AG04450 (cell line): ENCODE data around the gene RIC3. TPM values are rescaled to one million over a fixed set of nuclear protein-coding genes. Genes with fewer than 3 reads are reported as not detected.

ENCODE experiments used
- CTCF ChIA-PET: fragments of 300-600, 350-600 bp; formaldehyde crosslinking; extraction: SDS; loops from one replicate; lab custom pipeline; 2022; ENCODE audit warnings: antibody characterized with exemption, inconsistent platforms; lab: Charles Lee
- POLR2A ChIA-PET: fragments of 350-600 bp; formaldehyde crosslinking; extraction: SDS; loops from one replicate; lab custom pipeline; 2021; ENCODE audit warnings: antibody characterized with exemption, inconsistent platforms; lab: Yijun Ruan, JAX
- DNase-seq: peaks from one replicate; pipeline ENCODE4 v3.0.0-alpha.2; 2011; ENCODE audit warnings: low read depth, low spot score
- H3K27ac ChIP-seq: one replicate; pipeline ENCODE4 v1.5.1; 2012; ENCODE audit warnings: low read depth, low read length, control low read depth
- H3K27me3 ChIP-seq: one replicate; pipeline ENCODE4 v1.6.0; 2012; ENCODE audit warnings: low read length; ENCODE audit not compliant: control insufficient read depth, insufficient read depth
- H3K4me3 ChIP-seq: 2 replicates; pipeline ENCODE4 v1.5.1; 2011; ENCODE audit warnings: mild to moderate bottlenecking, low read depth, low read length, control low read depth
- H3K9me3 ChIP-seq: 2 replicates; pipeline ENCODE4 v1.5.1; 2012; ENCODE audit warnings: low read length; ENCODE audit not compliant: control insufficient read depth, insufficient read depth
- polyA plus RNA-seq: library from polyadenylated mRNA; depleted of rRNA; stranded (reverse); fragments of >200 nt; gene quantifications from 2 replicates; pipeline ENCODE4 v1.2.3, GENCODE V29; 2011
- TF ChIP-seq, protein P1 (sequence below): IDR thresholded peaks from 2 replicates; pipeline ENCODE4 v1.5.1; 2011; ENCODE audit warnings: low read depth, low read length, control low read depth, inconsistent platforms

RIC3 gene
- polyA plus RNA-seq, 1 experiment = not detected

DNA sequence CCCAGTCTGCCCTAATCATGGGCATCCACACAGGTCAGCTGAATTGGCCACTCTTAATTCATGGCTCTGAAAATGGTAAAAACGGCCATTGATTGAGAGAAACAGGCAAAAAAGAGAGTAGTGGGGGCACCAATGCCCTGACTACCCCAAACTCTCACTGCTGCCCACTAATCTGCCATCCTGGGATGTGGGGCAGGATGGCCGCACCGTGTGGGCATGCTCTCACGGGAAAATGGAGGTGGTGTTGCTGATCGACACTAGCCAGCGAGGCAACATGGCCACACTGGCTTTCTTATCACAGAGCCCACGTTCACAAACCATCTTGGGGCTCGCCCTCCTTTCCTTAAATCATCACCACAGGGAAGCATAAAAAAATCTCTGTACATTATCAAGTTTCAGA lies 99.1 kb downstream of the RIC3 start:
- no peak for DNase-seq
- TF ChIP-seq, protein P1, sequence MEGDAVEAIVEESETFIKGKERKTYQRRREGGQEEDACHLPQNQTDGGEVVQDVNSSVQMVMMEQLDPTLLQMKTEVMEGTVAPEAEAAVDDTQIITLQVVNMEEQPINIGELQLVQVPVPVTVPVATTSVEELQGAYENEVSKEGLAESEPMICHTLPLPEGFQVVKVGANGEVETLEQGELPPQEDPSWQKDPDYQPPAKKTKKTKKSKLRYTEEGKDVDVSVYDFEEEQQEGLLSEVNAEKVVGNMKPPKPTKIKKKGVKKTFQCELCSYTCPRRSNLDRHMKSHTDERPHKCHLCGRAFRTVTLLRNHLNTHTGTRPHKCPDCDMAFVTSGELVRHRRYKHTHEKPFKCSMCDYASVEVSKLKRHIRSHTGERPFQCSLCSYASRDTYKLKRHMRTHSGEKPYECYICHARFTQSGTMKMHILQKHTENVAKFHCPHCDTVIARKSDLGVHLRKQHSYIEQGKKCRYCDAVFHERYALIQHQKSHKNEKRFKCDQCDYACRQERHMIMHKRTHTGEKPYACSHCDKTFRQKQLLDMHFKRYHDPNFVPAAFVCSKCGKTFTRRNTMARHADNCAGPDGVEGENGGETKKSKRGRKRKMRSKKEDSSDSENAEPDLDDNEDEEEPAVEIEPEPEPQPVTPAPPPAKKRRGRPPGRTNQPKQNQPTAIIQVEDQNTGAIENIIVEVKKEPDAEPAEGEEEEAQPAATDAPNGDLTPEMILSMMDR = no peak
- Histone ChIP-seq H3K9me3 (no peaks in the 10 kb centered on the region), H3K27me3 (peaks cover 4% of the 10 kb centered on the region), H3K4me3 (no peak overlapping the region), H3K27ac (no peak overlapping the region)
- ChIA-PET POLR2A (no interaction called here), CTCF (interaction anchor here (1.0 to 4.8 kb wide), 2 partner anchors 37 to 64 kb away, joined by 4 to 23 read pairs; no protein-coding TSS in a partner anchor)

DNA sequence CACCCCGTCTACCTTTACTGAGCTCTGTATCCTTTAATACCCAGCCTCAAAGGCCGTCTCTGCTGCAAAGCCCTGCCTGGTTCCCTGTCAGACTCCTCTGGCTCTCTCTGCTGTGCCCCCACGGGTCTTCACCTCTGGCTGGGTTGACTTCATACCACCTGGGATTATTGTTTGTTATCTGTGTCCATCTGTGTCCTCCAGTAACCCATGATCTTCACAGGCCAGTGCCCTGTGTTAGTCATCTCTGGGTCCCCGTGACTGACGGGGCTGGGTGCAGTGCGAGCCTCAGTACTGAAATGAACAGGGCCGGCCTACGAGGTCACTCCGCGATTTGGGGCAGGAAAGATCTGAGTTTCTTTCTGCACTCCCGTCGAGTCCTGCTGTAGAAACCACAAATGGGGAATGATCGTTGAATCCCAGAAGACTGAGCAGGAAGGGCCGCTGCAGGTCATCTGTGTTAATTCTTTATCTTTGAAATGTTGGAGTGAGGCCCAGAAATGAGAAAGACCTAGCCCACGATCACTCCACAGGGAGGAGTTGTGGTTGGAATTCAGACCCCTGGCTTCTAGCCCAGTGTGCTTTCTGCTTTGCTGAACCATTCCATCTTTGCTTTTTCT lies 100.1 kb downstream of the RIC3 start:
- H3K27ac ChIP-seq = peak overlapping the region; percentile 61
- TF ChIP-seq, protein P1 = no peak
- H3K4me3 ChIP-seq = no peak overlapping the region; the same call in 1 of the 2 replicates
- H3K9me3 ChIP-seq = no peaks in the 10 kb centered on the region
- peaks cover 6% of the 10 kb centered on the region for H3K27me3 ChIP-seq
- CTCF ChIA-PET = interaction anchor here (2.5 to 4.8 kb wide), 3 partner anchors 31 to 62 kb away, joined by 13 to 23 read pairs (median 14); no protein-coding TSS in a partner anchor
- peak; percentile 74 for DNase-seq
- POLR2A ChIA-PET = no interaction called here

DNA sequence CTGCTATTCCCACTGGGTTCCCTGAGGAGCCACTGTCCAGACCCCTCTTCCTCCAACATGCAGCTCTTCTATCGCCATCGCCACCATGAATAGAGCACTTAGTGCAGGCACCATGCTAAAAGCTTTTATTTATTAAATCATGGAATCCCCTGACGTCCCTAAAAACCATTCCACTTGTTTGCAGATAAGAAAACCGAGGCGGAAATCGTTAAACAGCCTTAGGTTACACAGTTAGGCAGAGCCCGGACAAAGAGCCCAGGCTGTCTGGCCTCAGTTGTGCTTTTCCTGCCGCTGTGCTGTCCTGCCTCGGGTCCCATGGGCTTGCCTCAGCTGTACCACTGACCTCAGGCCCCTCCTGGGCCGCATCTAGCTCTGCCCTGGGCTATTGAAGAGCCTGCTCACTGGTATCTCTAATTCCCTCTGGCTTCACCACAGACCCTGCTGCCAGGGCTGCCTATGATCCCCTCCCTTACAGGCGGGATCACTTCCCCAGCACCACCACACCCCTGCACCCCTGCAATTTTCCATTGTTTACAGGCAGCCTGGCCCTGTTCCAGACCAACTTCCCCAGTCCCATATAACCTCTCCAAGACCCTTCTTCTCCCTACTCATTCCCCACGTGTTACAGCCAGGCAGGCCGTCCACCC lies 100.8 kb downstream of the RIC3 start:
- Histone ChIP-seq H3K27ac (peak overlapping the region; percentile 61), H3K9me3 (no peaks in the 10 kb centered on the region), H3K27me3 (peaks cover 6% of the 10 kb centered on the region), H3K4me3 (no peak overlapping the region)
- ChIA-PET CTCF (interaction anchor here (0.9 to 4.8 kb wide), 6 partner anchors 23 to 163 kb away, joined by 3 to 23 read pairs (median 11); no protein-coding TSS in a partner anchor), POLR2A (no interaction called here)
- TF ChIP-seq, protein P1 = no peak
- DNase-seq = no peak

DNA sequence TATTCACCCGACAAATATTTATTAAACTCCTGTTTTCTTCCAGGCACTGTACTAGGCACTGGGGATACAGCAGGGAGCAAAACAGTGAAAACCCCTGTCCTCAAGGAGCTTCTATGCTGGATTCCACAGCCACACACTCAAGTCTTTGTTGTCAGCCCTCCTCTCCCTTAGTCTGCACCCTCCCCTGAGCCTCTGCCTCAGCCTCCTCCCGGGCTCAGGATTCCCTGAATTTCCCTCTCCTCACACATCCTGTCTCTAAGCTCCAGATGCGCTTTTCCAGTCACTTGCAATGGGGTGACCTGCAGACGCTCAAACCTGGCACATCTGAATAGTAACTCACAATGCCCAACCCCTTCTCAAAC lies 101.3 kb downstream of the RIC3 start:
- Histone ChIP-seq H3K4me3 (no peak overlapping the region), H3K27ac (no peak overlapping the region), H3K27me3 (peaks cover 3% of the 10 kb centered on the region), H3K9me3 (no peaks in the 10 kb centered on the region)
- CTCF ChIA-PET = interaction anchor here (0.7 to 4.8 kb wide), 7 partner anchors 23 to 162 kb away, joined by 3 to 23 read pairs (median 9); no protein-coding TSS in a partner anchor
- TF ChIP-seq, protein P1 = no peak
- no peak for DNase-seq
- POLR2A ChIA-PET = no interaction called here
